Calu3 (cell line): ENCODE data around the gene COL4A2. TPM values are rescaled to one million over a fixed set of nuclear protein-coding genes. Genes with fewer than 3 reads are reported as not detected.

ENCODE experiments used
- BruUV-seq: library from RNA; stranded (reverse); fragments of 400-500 nt; replicated peaks from 2 replicates; lab custom pipeline; 2021; lab: Mats Ljungman, UMichigan
- CTCF ChIA-PET: fragments of 300-600 bp; sonication (Branson Sonifier 250); formaldehyde crosslinking; loops from one replicate; lab custom pipeline; 2022; ENCODE audit warnings: antibody characterized with exemption; lab: Charles Lee
- DNase-seq: peaks from one replicate; pipeline ENCODE4 v3.0.0; 2022
- H3K27ac Mint-ChIP-seq: one replicate; pipeline ENCODE4 v1.8.0; 2022; ENCODE audit warnings: mixed read lengths; ENCODE audit not compliant: unreplicated experiment
- H3K27me3 Mint-ChIP-seq: one replicate; pipeline ENCODE4 v1.8.0; 2022; ENCODE audit warnings: mixed read lengths; ENCODE audit not compliant: unreplicated experiment
- H3K36me3 Mint-ChIP-seq: one replicate; pipeline ENCODE4 v1.8.0; 2022; ENCODE audit warnings: mild to moderate bottlenecking, moderate library complexity, mixed read lengths; ENCODE audit not compliant: insufficient read depth, unreplicated experiment
- H3K4me1 Mint-ChIP-seq: one replicate; pipeline ENCODE4 v1.8.0; 2022; ENCODE audit warnings: mild to moderate bottlenecking, low read depth, mixed read lengths; ENCODE audit not compliant: unreplicated experiment
- H3K4me3 Mint-ChIP-seq: one replicate; pipeline ENCODE4 v1.8.0; 2022; ENCODE audit warnings: mild to moderate bottlenecking, low read depth, moderate library complexity, mixed read lengths; ENCODE audit not compliant: unreplicated experiment
- H3K9me3 Mint-ChIP-seq: one replicate; pipeline ENCODE4 v1.8.0; 2022; ENCODE audit warnings: low read depth, mixed read lengths; ENCODE audit not compliant: unreplicated experiment
- CTCF ChIP-seq: fragments of 200-600 bp; IDR thresholded peaks from one replicate; pipeline ENCODE4 v1.8.0; 2022; ENCODE audit warnings: antibody characterized with exemption; ENCODE audit not compliant: unreplicated experiment
- intact Hi-C: fragments of 100-400 bp; cut with micrococcal nuclease; formaldehyde crosslinking; loops from one replicate; pipeline ENCODE4 v1.10.0; 2022; ENCODE audit not compliant: unreplicated experiment
- total RNA-seq: library from RNA; stranded (reverse); gene quantifications from 2 replicates; pipeline ENCODE4 v1.2.3, GENCODE V29; 2022

COL4A2 gene
- total RNA-seq, 1 experiment from 2014 or later, result 0.42 TPM

- DNase-seq, result no peak
- Mint-ChIP-seq H3K27ac (no peak overlapping the region), H3K9me3 (no peaks in the 10 kb centered on the region), H3K27me3 (peaks cover 20% of the 10 kb centered on the region), H3K36me3 (no peaks in the 10 kb centered on the region), H3K4me1 (no peaks in the 10 kb centered on the region), H3K4me3 (no peak overlapping the region)
- no peak for TF ChIP-seq CTCF
- CTCF ChIA-PET, result no interaction called here
- no TSS peak for BruUV-seq
- intact Hi-C loops, result no loop called here
Measured at GRCh38 chr13:110480161-110480560, 173.1 kb downstream of the COL4A2 start.

- no peaks in the 10 kb centered on the region for H3K36me3 Mint-ChIP-seq
- CTCF ChIA-PET, result no interaction called here
- BruUV-seq, result no TSS peak
- peaks cover 13% of the 10 kb centered on the region for H3K27me3 Mint-ChIP-seq
- no peaks in the 10 kb centered on the region for H3K9me3 Mint-ChIP-seq
- H3K4me1 Mint-ChIP-seq, result no peaks in the 10 kb centered on the region
- no peak overlapping the region for H3K4me3 Mint-ChIP-seq
- DNase-seq, result no peak
- intact Hi-C loops, result no loop called here
- no peak for TF ChIP-seq CTCF
- no peak overlapping the region for H3K27ac Mint-ChIP-seq
Measured at GRCh38 chr13:110483386-110483968, 176.4 kb downstream of the COL4A2 start.

GRCh38 chr13:110484290-110485048 is 177.4 kb downstream of the COL4A2 start:
- H3K36me3 Mint-ChIP-seq, result no peaks in the 10 kb centered on the region
- intact Hi-C loops, result no loop called here
- H3K9me3 Mint-ChIP-seq, result no peaks in the 10 kb centered on the region
- no peak overlapping the region for H3K4me3 Mint-ChIP-seq
- no TSS peak for BruUV-seq
- DNase-seq, result no peak
- H3K27me3 Mint-ChIP-seq, result peaks cover 13% of the 10 kb centered on the region
- CTCF ChIA-PET, result no interaction called here
- no peaks in the 10 kb centered on the region for H3K4me1 Mint-ChIP-seq
- TF ChIP-seq CTCF, result no peak
- no peak overlapping the region for H3K27ac Mint-ChIP-seq

GRCh38 chr13:110485604-110486003 is 178.5 kb downstream of the COL4A2 start:
- no peak for DNase-seq
- intact Hi-C loops, result no loop called here
- no peak overlapping the region for H3K4me3 Mint-ChIP-seq
- no TSS peak for BruUV-seq
- H3K27me3 Mint-ChIP-seq, result peaks cover 13% of the 10 kb centered on the region
- TF ChIP-seq CTCF, result no peak
- CTCF ChIA-PET, result no interaction called here
- H3K4me1 Mint-ChIP-seq, result no peaks in the 10 kb centered on the region
- H3K36me3 Mint-ChIP-seq, result no peaks in the 10 kb centered on the region
- H3K27ac Mint-ChIP-seq, result no peak overlapping the region
- H3K9me3 Mint-ChIP-seq, result no peaks in the 10 kb centered on the region
